IMR-90 (cell line): ENCODE measurements around the gene ZNF708. TPM values are rescaled to one million over a fixed set of nuclear protein-coding genes. Genes with fewer than 3 reads are reported as not detected.

ENCODE experiments used
- ATAC-seq: fragments of 200-7000 bp; cut with Tn5 transposase; 2 replicates; pipeline ENCODE4 v1.9.1; 2020; ENCODE audit warnings: low read depth, mild to moderate bottlenecking, moderate library complexity
- BruUV-seq: library from RNA; stranded (reverse); fragments of 400-500 nt; replicated peaks from 2 replicates; lab custom pipeline; 2021; lab: Mats Ljungman, UMichigan
- CTCF ChIA-PET: fragments of 300-600 bp; formaldehyde crosslinking; extraction: SDS; loops from one replicate; lab custom pipeline; 2021; ENCODE audit warnings: antibody characterized with exemption; lab: Yijun Ruan, JAX
- POLR2A ChIA-PET: fragments of 300-600 bp; sonication (Branson Sonifier 250); formaldehyde crosslinking; loops from one replicate; lab custom pipeline; 2022; ENCODE audit warnings: antibody characterized with exemption; ENCODE audit not compliant: unreplicated experiment; lab: Charles Lee
- DNase-seq: peaks from one replicate; pipeline ENCODE4 v3.0.0; 2013
- H2AFZ ChIP-seq: replicated peaks from 2 replicates; pipeline ENCODE3; 2013; ENCODE audit warnings: low read length, mild to moderate bottlenecking; ENCODE audit not compliant: poor library complexity
- H2AK5ac ChIP-seq: 2 replicates; pipeline ENCODE4 v1.6.1; 2013; ENCODE audit warnings: low read depth, low read length, inconsistent platforms
- H2AK9ac ChIP-seq: replicated peaks from 2 replicates; pipeline ENCODE3; 2013; ENCODE audit warnings: mild to moderate bottlenecking, low read depth, low read length, moderate library complexity; ENCODE audit not compliant: poor library complexity
- H2BK120ac ChIP-seq: 2 replicates; pipeline ENCODE4 v1.6.1; 2013; ENCODE audit warnings: low read depth, low read length, inconsistent platforms
- H2BK15ac ChIP-seq: 3 replicates; pipeline ENCODE4 v1.6.1; 2013; ENCODE audit warnings: low read depth, low read length, inconsistent platforms
- H2BK20ac ChIP-seq: 2 replicates; pipeline ENCODE4 v1.6.1; 2013; ENCODE audit warnings: low read depth, mild to moderate bottlenecking, inconsistent platforms, low read length, moderate library complexity
- H2BK5ac ChIP-seq: 2 replicates; pipeline ENCODE4 v1.6.1; 2013; ENCODE audit warnings: mild to moderate bottlenecking, low read depth, low read length, inconsistent platforms; ENCODE audit not compliant: poor library complexity, severe bottlenecking
- H3K14ac ChIP-seq: replicated peaks from 2 replicates; pipeline ENCODE4 v1.6.1; 2013; ENCODE audit warnings: low read depth, low read length, inconsistent platforms
- H3K18ac ChIP-seq: 2 replicates; pipeline ENCODE4 v1.6.1; 2013; ENCODE audit warnings: low read depth, low read length, control low read depth
- H3K23ac ChIP-seq: 2 replicates; pipeline ENCODE4 v1.6.1; 2013; ENCODE audit warnings: low read depth, low read length, inconsistent platforms
- H3K27ac ChIP-seq: 2 replicates; pipeline ENCODE4 v1.5.1; 2013; ENCODE audit warnings: mild to moderate bottlenecking, control low read depth, low read length; ENCODE audit not compliant: insufficient read depth
- H3K27me3 ChIP-seq: 2 replicates; pipeline ENCODE4 v1.6.1; 2013; ENCODE audit warnings: low read length; ENCODE audit not compliant: control insufficient read depth, insufficient read depth
- H3K36me3 ChIP-seq: 2 replicates; pipeline ENCODE4 v1.6.1; 2013; ENCODE audit warnings: low read length, mixed read lengths; ENCODE audit not compliant: control insufficient read depth, insufficient read depth
- H3K4ac ChIP-seq: 2 replicates; pipeline ENCODE4 v1.6.1; 2013; ENCODE audit warnings: low read depth, low read length, inconsistent platforms
- H3K4me1 ChIP-seq: 2 replicates; pipeline ENCODE4 v1.6.1; 2013; ENCODE audit warnings: low read length, mixed read lengths; ENCODE audit not compliant: control insufficient read depth, insufficient read depth
- H3K4me2 ChIP-seq: 2 replicates; pipeline ENCODE4 v1.6.1; 2013; ENCODE audit warnings: low read depth, mild to moderate bottlenecking, control low read depth, low read length, moderate library complexity
- H3K4me3 ChIP-seq: 2 replicates; pipeline ENCODE4 v1.5.1; 2013; ENCODE audit warnings: low read depth, mild to moderate bottlenecking, control low read depth, low read length, moderate library complexity; ENCODE audit not compliant: insufficient read depth
- H3K56ac ChIP-seq: 2 replicates; pipeline ENCODE4 v1.6.1; 2013; ENCODE audit warnings: low read length, inconsistent platforms; ENCODE audit not compliant: insufficient read depth; ENCODE audit errors: extremely low read depth
- H3K79me1 ChIP-seq, 2 experiments: 2 replicates each; pipeline ENCODE4 v1.6.1; 2013; ENCODE audit warnings: low read length in 2 of 2, inconsistent platforms in 1 of 2, low read depth in 1 of 2
- H3K9ac ChIP-seq: 2 replicates; pipeline ENCODE4 v1.6.1; 2013; ENCODE audit warnings: low read depth, low read length, control low read depth
- H3K9me1 ChIP-seq: 2 replicates; pipeline ENCODE4 v1.6.1; 2013; ENCODE audit warnings: low read length, inconsistent platforms; ENCODE audit not compliant: insufficient read depth
- H3K9me3 ChIP-seq: 2 replicates; pipeline ENCODE4 v1.6.1; 2013; ENCODE audit warnings: low read length; ENCODE audit not compliant: control insufficient read depth, insufficient read depth
- H4K20me1 ChIP-seq: 2 replicates; pipeline ENCODE4 v1.6.1; 2013; ENCODE audit warnings: low read length, inconsistent platforms; ENCODE audit not compliant: insufficient read depth
- H4K5ac ChIP-seq: 2 replicates; pipeline ENCODE4 v1.6.1; 2013; ENCODE audit warnings: mild to moderate bottlenecking, low read depth, low read length, control low read depth
- H4K8ac ChIP-seq, 2 experiments: 2 replicates each; pipeline ENCODE4 v1.6.1; 2013; ENCODE audit warnings: low read depth in 2 of 2, low read length in 2 of 2, control low read depth in 1 of 2, inconsistent platforms in 1 of 2
- H4K91ac ChIP-seq: 2 replicates; pipeline ENCODE4 v1.6.1; 2013; ENCODE audit warnings: low read depth, low read length, inconsistent platforms; ENCODE audit not compliant: insufficient read depth
- BHLHE40 ChIP-seq: fragments of 150-350 bp; IDR thresholded peaks from 2 replicates; pipeline ENCODE4 v1.6.1; 2016; ENCODE audit warnings: mild to moderate bottlenecking, low read depth, low read length
- CEBPB ChIP-seq: IDR thresholded peaks from 2 replicates; pipeline ENCODE4 v1.6.1; 2012; ENCODE audit warnings: low read depth, low read length, improper control_type of control experiment
- CHD1 ChIP-seq: IDR thresholded peaks from 2 replicates; pipeline ENCODE4 v1.6.1; 2012; ENCODE audit warnings: low read depth, low read length, improper control_type of control experiment
- ELK1 ChIP-seq: fragments of 150-350 bp; IDR thresholded peaks from 2 replicates; pipeline ENCODE4 v1.6.1; 2016; ENCODE audit warnings: low read depth, mild to moderate bottlenecking, low read length, moderate library complexity, borderline replicate concordance
- FOS ChIP-seq: fragments of 150-350 bp; IDR thresholded peaks from 2 replicates; pipeline ENCODE4 v1.6.1; 2016; ENCODE audit warnings: low read depth, low read length
- MAFK ChIP-seq: IDR thresholded peaks from 2 replicates; pipeline ENCODE4 v1.6.1; 2012; ENCODE audit warnings: low read depth, low read length, improper control_type of control experiment
- MAZ ChIP-seq: IDR thresholded peaks from 2 replicates; pipeline ENCODE4 v1.6.1; 2012; ENCODE audit warnings: low read depth, mild to moderate bottlenecking, low read length, improper control_type of control experiment, moderate library complexity, borderline replicate concordance
- NFE2L2 ChIP-seq: fragments of 150-350 bp; IDR thresholded peaks from 2 replicates; pipeline ENCODE4 v1.6.1; 2016; ENCODE audit warnings: low read depth, mild to moderate bottlenecking, low read length
- POLR2A ChIP-seq: IDR thresholded peaks from 2 replicates; pipeline ENCODE4 v1.6.1; 2012; ENCODE audit warnings: mild to moderate bottlenecking, low read depth, low read length
- RAD21 ChIP-seq: IDR thresholded peaks from 2 replicates; pipeline ENCODE4 v1.6.1; 2012; ENCODE audit warnings: low read length, improper control_type of control experiment
- USF2 ChIP-seq: fragments of 150-350 bp; IDR thresholded peaks from 2 replicates; pipeline ENCODE4 v1.6.1; 2017; ENCODE audit warnings: mild to moderate bottlenecking, antibody characterized with exemption, low read length, low read depth
- WGBS, 2 experiments: methylation state at CpG; one replicate each; pipeline versions ENCODE4 v1.1.5 to v1.1.7; 2013; ENCODE audit warnings: missing lambda C conversion rate in 2 of 2; ENCODE audit not compliant: insufficient read length in 1 of 2; ENCODE audit errors: extremely low coverage in 2 of 2; 5-methylcytosine and 5-hydroxymethylcytosine counted together
- dilution Hi-C: fragments of 300-500 bp; cut with HindIII; formaldehyde crosslinking; loops from one replicate; pipeline ENCODE4 v1.14.3; 2018; ENCODE audit warnings: low sequenced_read_pairs; ENCODE audit not compliant: unreplicated experiment
- in situ Hi-C: fragments of 300-500 bp; cut with MboI; formaldehyde crosslinking; loops from 3 replicates; pipeline ENCODE4 v1.14.3; 2019; ENCODE audit warnings: low sequenced_read_pairs, inconsistent platforms, mixed read lengths
- intact Hi-C: fragments of 100-400 bp; cut with micrococcal nuclease; formaldehyde crosslinking; loops from 2 replicates; pipeline ENCODE4 v1.10.0; 2022
- polyA plus RNA-seq, 3 experiments: library from polyadenylated mRNA; depleted of rRNA; stranded (reverse); fragments of >200 nt; gene quantifications; 2 replicates each; pipeline ENCODE4 v1.2.3, GENCODE V29; 2012; ENCODE audit warnings: low replicate concordance in 1 of 3
- total RNA-seq: library from RNA; depleted of rRNA; stranded (reverse); fragments of >200 nt; gene quantifications from 2 replicates; pipeline ENCODE4 v1.2.3, GENCODE V29; 2012

The ZNF708 gene
- total and polyA plus RNA-seq, 2 of the 4 experiments (the other 2 are of a cell fraction) = 1.7 to 4.7 TPM

- dilution Hi-C loops = no loop called here
Measured at GRCh38 chr19:21314676-21315075, 14.5 kb downstream of the ZNF708 start.

More at GRCh38 chr19:21314676-21315075, 14.5 kb downstream of the ZNF708 start:
- H3K23ac ChIP-seq = no peak overlapping the region
- no peak overlapping the region for H3K4ac ChIP-seq
- no peak overlapping the region for H4K8ac ChIP-seq
- ChIA-PET CTCF (interaction anchor here (1.4 kb wide), 1 partner anchor 13 kb away, joined by 3 read pairs; no protein-coding TSS in a partner anchor), POLR2A (no interaction called here)
- no peak overlapping the region for H4K5ac ChIP-seq
- no peak overlapping the region for H2AK9ac ChIP-seq
- no peak overlapping the region for H4K91ac ChIP-seq
- H4K20me1 ChIP-seq = peaks cover 4% of the 10 kb centered on the region; the same call in 1 of the 2 replicates
- WGBS, 2 experiments = no CpG with 5 or more reads among the region's 1 CpG
- H2BK120ac ChIP-seq = no peak overlapping the region
- no peak overlapping the region for H2BK5ac ChIP-seq
- no peak overlapping the region for H2AK5ac ChIP-seq
- no peak overlapping the region for H2BK20ac ChIP-seq
- no peak overlapping the region for H3K9ac ChIP-seq
- no peak overlapping the region for H3K4me2 ChIP-seq
- no peak overlapping the region for H3K27ac ChIP-seq
- H3K4me3 ChIP-seq = no peak overlapping the region
- peaks cover 8 to 11% of the 10 kb centered on the region in 2 experiments; a peak in 1 of 4 replicates for H3K79me1 ChIP-seq
- DNase-seq (peak; percentile 5), ATAC-seq (peak; percentile 27)
- H3K18ac ChIP-seq = no peak overlapping the region
- no peak overlapping the region for H3K14ac ChIP-seq
- no peaks in the 10 kb centered on the region for H3K4me1 ChIP-seq
- H2AFZ ChIP-seq = no peak overlapping the region
- BruUV-seq = no TSS peak
- no peak overlapping the region for H3K56ac ChIP-seq
- H3K9me1 ChIP-seq = no peaks in the 10 kb centered on the region
- intact Hi-C loops (no loop called here), in situ Hi-C loops (no loop called here)
- H3K36me3 ChIP-seq = peaks cover 2% of the 10 kb centered on the region
- TF ChIP-seq BHLHE40 = no peak
- TF ChIP-seq FOS = no peak
- no peak for TF ChIP-seq CEBPB
- TF ChIP-seq USF2 = no peak
- TF ChIP-seq RAD21 = no peak
- TF ChIP-seq ELK1 = no peak
- no peak for TF ChIP-seq MAFK
- TF ChIP-seq NFE2L2 = no peak
- no peak for TF ChIP-seq MAZ
- TF ChIP-seq CHD1 = no peak
- no peak for TF ChIP-seq POLR2A
- no peak overlapping the region for H2BK15ac ChIP-seq
- peaks cover 2% of the 10 kb centered on the region; the same call in 1 of the 2 replicates for H3K9me3 ChIP-seq
- no peaks in the 10 kb centered on the region for H3K27me3 ChIP-seq
